Measurements from ENCODE around the gene CMSS1.

- no peak for TF ChIP-seq CTCF (conservative IDR thresholded peaks at IDR 0.05; ENCODE audit: low read depth, low read length)
- no peak for TF ChIP-seq EZH2 (IDR thresholded peaks at IDR 0.05; ENCODE audit: borderline replicate concordance, low read depth, low read length, poor library complexity, severe bottlenecking)
These were observed 273.0 kb downstream of the CMSS1 start for GRCh38 chr3:100090669-100091005.

All from A673 (cell line).